ENCODE results near the gene PKIG. TPM values are rescaled to one million over a fixed set of nuclear protein-coding genes. Genes with fewer than 3 reads are reported as not detected.

Gene PKIG
- total and polyA plus RNA-seq, 10 of the 15 experiments (the other 5 are each of a cell fraction or from before 2014, with no cell fraction given), result 5.7 to 82.3 (median 39.7) TPM

GRCh38 chr20:44646023-44646640 is 63.8 kb downstream of the PKIG start:
- intact Hi-C loops (cut with micrococcal nuclease; ENCODE audit: unreplicated experiment) (loop anchor here (2.0 kb wide), 2 partner anchors 37 to 63 kb away; partner anchors contain the start of gene PKIG), in situ Hi-C loops (cut with MboI) (no loop called here)
- Histone ChIP-seq H3K4me3 (peak overlapping the region; percentile 55), H4K20me1 (ENCODE audit: control insufficient read depth, insufficient read depth) (no peaks in the 10 kb centered on the region), H3K27ac (ENCODE audit: control insufficient read depth, insufficient read depth) (peak overlapping the region; percentile 99), H2AFZ (ENCODE audit: control insufficient read depth, low read depth, low read length) (0 out of 2 replicates have a peak overlapping the region, but pooled peaks have one; percentile 10), H3K4me1 (ENCODE audit: control insufficient read depth, insufficient read depth, low read length) (peaks cover 89% of the 10 kb centered on the region), H3K9ac (ENCODE audit: control insufficient read depth, insufficient read depth, low read length) (peak overlapping the region; percentile 55), H3K9me3 (replicated peaks; ENCODE audit: control insufficient read depth, insufficient read depth, low read length) (no peaks in the 10 kb centered on the region; the same call in 1 of the 3 replicates), H3K36me3 (ENCODE audit: control insufficient read depth in 2 of 2, insufficient read depth in 2 of 2, low read length in 1 of 2) (0 out of 4 replicates have a peak, but pooled peaks cover 0 to under 1% of the 10 kb centered on the region in 2 experiments), H3K4me2 (ENCODE audit: control insufficient read depth, insufficient read depth) (peak overlapping the region; percentile 95), H3K79me2 (ENCODE audit: control insufficient read depth, insufficient read depth, low read length) (peaks cover 72% of the 10 kb centered on the region), H3K27me3 (replicated peaks in 1 of 2; ENCODE audit: control insufficient read depth in 2 of 2, insufficient read depth in 2 of 2, low read length in 1 of 2) (no peaks in the 10 kb centered on the region)
- BruUV-seq (replicated peaks), result no TSS peak
- 0% methylated on average over 4 of the region's 4 CpGs for WGBS (ENCODE audit: insufficient coverage, insufficient replicate concordance, low lambda C conversion rate, missing lambda C conversion rate)
- peak; percentile 43 for ATAC-seq
- RAD21 ChIA-PET (ENCODE audit: unreplicated experiment), result interaction anchor here (0.8 to 5.0 kb wide), 12 partner anchors 14 to 170 kb away, joined by 3 to 47 read pairs (median 4); partner anchors contain the start of gene PKIG
- DNase-seq (ENCODE audit: low read depth, low spot score), result peak; percentile 90
- FAIRE-seq, result peak; percentile 41
- CTCF ChIA-PET, result interaction anchor here (0.8 to 8.5 kb wide), 7 partner anchors 13 to 70 kb away, joined by 3 to 134 read pairs (median 10); no protein-coding TSS in a partner anchor
- SMC1A ChIA-PET (ENCODE audit: uncharacterized antibody, unreplicated experiment), result interaction anchor here (0.7 to 6.9 kb wide), 13 partner anchors 11 to 317 kb away, joined by 3 to 71 read pairs (median 4); partner anchors contain the start of gene PKIG
- POLR2A ChIA-PET, result interaction anchor here (0.8 to 4.2 kb wide), 8 partner anchors 16 to 325 kb away, joined by 3 to 32 read pairs (median 6); no protein-coding TSS in a partner anchor
- TF ChIP-seq TARDBP (IDR thresholded peaks at IDR 0.05; ENCODE audit: borderline replicate concordance) (no peak), ATF3 (IDR thresholded peaks at IDR 0.05; ENCODE audit: borderline replicate concordance, extremely low read depth, low read depth, low read length) (no peak), EED (IDR thresholded peaks at IDR 0.05; ENCODE audit: low read depth) (peak; percentile 95), SMAD5 (IDR thresholded peaks at IDR 0.05; ENCODE audit: low read depth) (0 out of 2 replicates have a peak, but pooled peaks have one; percentile 46), EGR1 (IDR thresholded peaks at IDR 0.05; ENCODE audit: borderline replicate concordance in 1 of 2, low read depth in 2 of 2, low read length in 2 of 2) (no peak), ZNF622 (IDR thresholded peaks at IDR 0.05) (no peak), KLF5 (IDR thresholded peaks at IDR 0.05; ENCODE audit: partially characterized antibody) (peak; percentile 25), HDGF (IDR thresholded peaks at IDR 0.05) (no peak; the same call in none of the 2 replicates), CREB1 (IDR thresholded peaks at IDR 0.05; ENCODE audit: low read depth) (no peak), NFIC (IDR thresholded peaks at IDR 0.05; ENCODE audit: low read depth, low read length) (no peak), RELB (IDR thresholded peaks at IDR 0.05; ENCODE audit: low read depth) (peak; percentile 82), CHD4 (IDR thresholded peaks at IDR 0.05) (no peak), SRF (IDR thresholded peaks at IDR 0.05; ENCODE audit: low read depth in 2 of 2, low read length in 2 of 2) (0 out of 4 replicates have a peak, but pooled peaks of 1 of the 2 experiments have one; percentile 1), CTCF (IDR thresholded peaks at IDR 0.05 in 2 of 3, conservative IDR thresholded peaks at IDR 0.05 in 1 of 3; ENCODE audit: control insufficient read depth in 2 of 3, extremely low read depth in 1 of 3, insufficient read depth in 1 of 3, low read depth in 3 of 3, low read length in 3 of 3) (no peak), ZNF207 (IDR thresholded peaks at IDR 0.05; ENCODE audit: borderline replicate concordance) (no peak), MEF2A (IDR thresholded peaks at IDR 0.05; ENCODE audit: insufficient read depth, low read depth, low read length) (peak; percentile 44; the same call in 1 of the 2 replicates), NFYA (IDR thresholded peaks at IDR 0.05; ENCODE audit: borderline replicate concordance, low read depth, low read length) (no peak), MLLT1 (IDR thresholded peaks at IDR 0.05) (no peak)
